Karpas-422 (cell line): ENCODE data around the gene KDELR3. TPM values are rescaled to one million over a fixed set of nuclear protein-coding genes. Genes with fewer than 3 reads are reported as not detected.

Experiments used
- DNase-seq: peaks from one replicate; pipeline ENCODE4 v3.0.0-alpha.2; 2015
- H2AFZ ChIP-seq: fragments of 200-600 bp; sonication (generic); 2 replicates; pipeline ENCODE4 v1.6.1; 2014; ENCODE audit warnings: antibody characterized with exemption, low read length, mixed read lengths
- H3K27ac ChIP-seq: fragments of 200-600 bp; sonication (generic); 2 replicates; pipeline ENCODE4 v1.5.1; 2014; ENCODE audit warnings: mild to moderate bottlenecking, low read length, moderate library complexity
- H3K27me3 ChIP-seq: fragments of 200-600 bp; sonication (generic); 2 replicates; pipeline ENCODE4 v1.6.1; 2014; ENCODE audit warnings: low read length, mixed read lengths
- H3K36me3 ChIP-seq: fragments of 200-600 bp; sonication (generic); 2 replicates; pipeline ENCODE4 v1.6.1; 2014; ENCODE audit warnings: low read length, mixed read lengths; ENCODE audit not compliant: insufficient read depth
- H3K4me1 ChIP-seq: fragments of 200-600 bp; sonication (generic); 2 replicates; pipeline ENCODE4 v1.6.1; 2014; ENCODE audit warnings: mild to moderate bottlenecking, low read length, mixed read lengths
- H3K4me2 ChIP-seq: fragments of 200-600 bp; sonication (generic); 2 replicates; pipeline ENCODE4 v1.6.1; 2014; ENCODE audit warnings: low read length, low read depth, mild to moderate bottlenecking; ENCODE audit not compliant: poor library complexity, severe bottlenecking
- H3K4me3 ChIP-seq: fragments of 200-600 bp; sonication (generic); 2 replicates; pipeline ENCODE4 v1.5.1; 2014; ENCODE audit warnings: mild to moderate bottlenecking, antibody characterized with exemption, low read length, mixed read lengths
- H3K79me2 ChIP-seq: fragments of 200-600 bp; sonication (generic); 2 replicates; pipeline ENCODE4 v1.6.1; 2014; ENCODE audit warnings: mild to moderate bottlenecking, low read length, mixed read lengths
- H3K9ac ChIP-seq: fragments of 200-600 bp; sonication (generic); 2 replicates; pipeline ENCODE4 v1.6.0; 2014; ENCODE audit warnings: low read length
- H3K9me2 ChIP-seq: fragments of 200-600 bp; sonication (generic), shearing (Covaris generic); replicated peaks from 2 replicates; pipeline ENCODE4 v1.6.0; 2014; ENCODE audit warnings: mild to moderate bottlenecking, low read length, moderate library complexity; ENCODE audit not compliant: insufficient read depth
- H3K9me3 ChIP-seq: fragments of 300-700, 200-600 bp; sonication (generic); 2 replicates; pipeline ENCODE4 v1.6.1; 2014; ENCODE audit warnings: low read length, mixed read lengths
- H4K20me1 ChIP-seq: fragments of 200-600 bp; sonication (generic); 2 replicates; pipeline ENCODE4 v1.6.1; 2014; ENCODE audit warnings: mild to moderate bottlenecking, antibody characterized with exemption, low read length, low read depth; ENCODE audit not compliant: insufficient read depth
- total RNA-seq: library from RNA; depleted of rRNA; stranded (reverse); fragments of >200 nt; shearing (Covaris generic); gene quantifications from 2 replicates; pipeline ENCODE4 v1.2.3, GENCODE V29; 2014; ENCODE audit warnings: low replicate concordance

Gene KDELR3
- total RNA-seq, 1 experiment from 2014 or later: not detected

GRCh38 chr22:38503021-38503420 lies 35.1 kb downstream of the KDELR3 start:
- Histone ChIP-seq H3K79me2 (peaks cover 71% of the 10 kb centered on the region), H3K4me2 (peak overlapping the region; percentile 84), H3K27ac (no peak overlapping the region), H2AFZ (no peak overlapping the region), H3K9me2 (no peaks in the 10 kb centered on the region), H3K4me3 (no peak overlapping the region), H3K9me3 (no peaks in the 10 kb centered on the region), H3K27me3 (no peaks in the 10 kb centered on the region), H4K20me1 (peaks cover 31% of the 10 kb centered on the region), H3K36me3 (peaks cover 63% of the 10 kb centered on the region), H3K4me1 (peaks cover 38% of the 10 kb centered on the region), H3K9ac (no peak overlapping the region)
- no peak for DNase-seq

- Histone ChIP-seq H2AFZ (no peak overlapping the region), H3K9ac (peak overlapping the region; percentile 99), H3K27me3 (no peaks in the 10 kb centered on the region), H3K79me2 (peaks cover 55% of the 10 kb centered on the region), H3K9me3 (no peaks in the 10 kb centered on the region), H3K27ac (peak overlapping the region; percentile 91), H4K20me1 (peaks cover 31% of the 10 kb centered on the region), H3K4me2 (peak overlapping the region; percentile 84), H3K4me3 (peak overlapping the region; percentile 79), H3K36me3 (peaks cover 46% of the 10 kb centered on the region), H3K4me1 (peaks cover 38% of the 10 kb centered on the region), H3K9me2 (no peaks in the 10 kb centered on the region)
- peak; percentile 63 for DNase-seq
Measured at GRCh38 chr22:38504731-38505540, 37.0 kb downstream of the KDELR3 start.

DNA sequence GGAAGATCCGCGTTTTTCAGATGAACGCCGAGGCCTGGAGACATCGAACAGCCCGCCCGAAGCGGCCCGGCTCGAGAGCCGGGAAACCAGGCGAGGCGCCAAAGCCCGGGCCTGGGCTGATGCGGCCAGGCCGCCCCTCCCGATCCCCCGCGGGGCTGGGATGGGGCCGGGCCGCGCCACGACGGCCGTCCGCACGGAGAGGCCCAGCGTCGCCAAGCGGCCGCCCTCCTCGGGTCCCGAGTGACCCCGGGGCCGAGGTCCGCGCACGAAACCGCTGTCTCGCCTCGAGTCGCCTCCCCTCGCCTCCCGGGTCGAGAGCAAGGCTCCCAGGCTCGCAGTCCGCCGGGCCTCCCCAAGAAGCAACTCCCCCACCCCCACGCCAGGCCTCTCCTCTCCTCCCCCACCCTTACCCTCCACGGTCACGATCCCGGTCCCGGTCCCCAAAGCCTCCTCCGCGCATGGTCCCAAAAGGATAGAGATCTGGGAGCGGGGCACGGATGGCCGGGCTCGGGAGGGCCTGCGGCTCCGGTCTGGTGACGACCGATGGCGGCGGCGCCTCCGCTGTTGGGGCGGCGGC lies 37.7 kb downstream of the KDELR3 start:
- peak overlapping the region; percentile 99 for H3K9ac ChIP-seq
- peak overlapping the region; percentile 91 for H3K27ac ChIP-seq
- H3K9me3 ChIP-seq: no peaks in the 10 kb centered on the region
- peak overlapping the region; percentile 79 for H3K4me3 ChIP-seq
- peak overlapping the region; percentile 84 for H3K4me2 ChIP-seq
- H4K20me1 ChIP-seq: peaks cover 31% of the 10 kb centered on the region
- H3K79me2 ChIP-seq: peaks cover 53% of the 10 kb centered on the region
- no peak overlapping the region for H2AFZ ChIP-seq
- H3K9me2 ChIP-seq: no peaks in the 10 kb centered on the region
- H3K4me1 ChIP-seq: peaks cover 38% of the 10 kb centered on the region
- DNase-seq: peak; percentile 72
- H3K27me3 ChIP-seq: no peaks in the 10 kb centered on the region
- peaks cover 41% of the 10 kb centered on the region for H3K36me3 ChIP-seq

DNA sequence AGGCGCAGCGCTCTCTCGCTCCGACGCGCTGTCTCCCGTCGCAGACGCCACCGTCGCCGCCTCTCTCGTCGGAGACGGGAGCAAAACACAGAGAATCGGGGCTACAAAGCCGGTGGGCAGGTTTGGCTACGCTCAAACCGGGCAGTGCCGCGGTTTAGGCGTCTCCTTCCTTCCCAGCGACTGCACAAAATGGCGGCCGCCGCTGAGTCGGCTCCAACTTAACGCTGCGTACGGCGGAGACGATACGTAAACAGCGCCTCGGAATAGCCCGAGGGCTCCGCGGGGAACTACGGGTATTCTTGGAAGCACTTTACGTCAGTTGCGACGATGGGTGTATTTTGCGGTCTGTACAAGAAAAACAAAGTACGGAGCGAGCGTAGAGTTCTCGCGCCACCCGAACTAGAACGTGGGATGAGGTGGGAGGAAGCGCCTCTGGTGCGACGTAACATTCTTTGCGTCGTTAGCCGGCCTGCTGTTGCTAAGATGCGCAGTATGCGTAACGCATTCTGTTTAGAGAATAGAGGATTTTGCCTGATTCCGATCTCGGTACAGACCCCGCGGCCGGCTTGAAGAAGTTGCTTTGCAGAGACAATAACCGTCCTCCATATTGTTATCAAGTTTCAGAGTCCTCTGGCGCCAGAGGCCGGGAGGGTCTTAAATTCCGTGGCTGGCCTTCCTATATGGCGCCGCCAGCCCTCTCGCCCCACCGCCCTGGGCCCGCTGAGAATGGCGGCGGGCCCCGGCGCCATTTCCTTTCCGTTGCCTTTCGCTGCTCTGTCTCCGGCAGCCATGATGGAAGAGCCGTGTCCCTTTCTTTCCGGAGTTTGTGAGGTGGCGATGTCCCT lies 38.4 kb downstream of the KDELR3 start, which contains the start of gene DDX17:
Gene DDX17, minus strand, starts transcription at position 194 of the 845 bp plus-strand sequence.
- H4K20me1 ChIP-seq: peaks cover 26% of the 10 kb centered on the region
- no peaks in the 10 kb centered on the region for H3K9me2 ChIP-seq
- peaks cover 48% of the 10 kb centered on the region for H3K79me2 ChIP-seq
- peak within 1 kb of the TSS; percentile 99 for H3K9ac ChIP-seq
- no peaks in the 10 kb centered on the region for H3K9me3 ChIP-seq
- H3K27me3 ChIP-seq: no peaks in the 10 kb centered on the region
- H3K4me3 ChIP-seq: peak within 1 kb of the TSS; percentile 79
- H3K36me3 ChIP-seq: peaks cover 36% of the 10 kb centered on the region
- DNase-seq: peak; percentile 98
- H3K4me2 ChIP-seq: peak within 1 kb of the TSS; percentile 84
- peak within 1 kb of the TSS; percentile 82 for H2AFZ ChIP-seq
- H3K27ac ChIP-seq: peak within 1 kb of the TSS; percentile 91
- peaks cover 38% of the 10 kb centered on the region for H3K4me1 ChIP-seq

- no peak overlapping the region for H3K4me3 ChIP-seq
- H3K27ac ChIP-seq: no peak overlapping the region
- H3K4me2 ChIP-seq: no peak overlapping the region
- no peaks in the 10 kb centered on the region for H3K36me3 ChIP-seq
- peaks cover 6% of the 10 kb centered on the region for H3K79me2 ChIP-seq
- no peaks in the 10 kb centered on the region for H3K9me2 ChIP-seq
- DNase-seq: no peak
- H3K4me1 ChIP-seq: peaks cover 8% of the 10 kb centered on the region
- H3K27me3 ChIP-seq: no peaks in the 10 kb centered on the region
- H2AFZ ChIP-seq: no peak overlapping the region
- H4K20me1 ChIP-seq: no peaks in the 10 kb centered on the region
- no peak overlapping the region for H3K9ac ChIP-seq
- H3K9me3 ChIP-seq: no peaks in the 10 kb centered on the region
Measured at GRCh38 chr22:38510416-38510970, 42.6 kb downstream of the KDELR3 start.

DNA sequence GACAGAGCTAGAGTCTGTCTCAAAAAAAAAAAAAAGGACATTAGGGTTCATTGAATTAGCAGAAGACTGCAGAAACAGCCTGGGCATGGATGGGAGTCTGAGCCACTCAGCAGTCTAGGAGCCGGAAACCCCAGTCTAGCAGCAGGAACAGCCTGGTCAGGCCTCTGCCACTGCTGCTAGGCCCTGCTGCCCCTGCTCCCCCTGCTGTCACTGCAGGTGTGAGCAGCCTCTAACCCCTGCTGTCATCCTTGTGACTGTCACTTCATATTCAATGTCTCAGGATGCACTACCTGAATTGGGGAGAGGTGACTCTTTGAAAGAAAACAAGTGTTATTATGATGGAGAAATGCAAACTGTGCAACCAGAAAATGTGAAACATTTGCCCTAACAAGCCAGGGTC lies 45.2 kb downstream of the KDELR3 start:
- H4K20me1 ChIP-seq: no peaks in the 10 kb centered on the region
- peak; percentile 67 for DNase-seq
- H3K9ac ChIP-seq: no peak overlapping the region
- H3K4me2 ChIP-seq: no peak overlapping the region
- no peaks in the 10 kb centered on the region for H3K27me3 ChIP-seq
- H3K27ac ChIP-seq: no peak overlapping the region
- H3K9me3 ChIP-seq: no peaks in the 10 kb centered on the region
- no peak overlapping the region for H2AFZ ChIP-seq
- no peaks in the 10 kb centered on the region for H3K36me3 ChIP-seq
- H3K79me2 ChIP-seq: no peaks in the 10 kb centered on the region
- H3K9me2 ChIP-seq: no peaks in the 10 kb centered on the region
- H3K4me3 ChIP-seq: no peak overlapping the region
- H3K4me1 ChIP-seq: no peaks in the 10 kb centered on the region

GRCh38 chr22:38518620-38519019 lies 50.7 kb downstream of the KDELR3 start:
- Histone ChIP-seq H3K4me1 (peaks cover 3% of the 10 kb centered on the region; the same call in 1 of the 2 replicates), H3K27ac (no peak overlapping the region), H3K4me3 (no peak overlapping the region), H3K9ac (no peak overlapping the region), H2AFZ (no peak overlapping the region), H3K79me2 (no peaks in the 10 kb centered on the region), H4K20me1 (no peaks in the 10 kb centered on the region), H3K36me3 (no peaks in the 10 kb centered on the region), H3K9me3 (no peaks in the 10 kb centered on the region), H3K9me2 (no peaks in the 10 kb centered on the region), H3K4me2 (no peak overlapping the region), H3K27me3 (no peaks in the 10 kb centered on the region)
- no peak for DNase-seq
